Right lobe of liver (tissue), 4 donors: ENCODE measurements around the gene PLCL1.

ENCODE experiments used
- CTCF ChIP-seq, 4 donors: fragments of 200-600 bp in 3 of 4; fragments of 450-650 bp in 1 of 4; IDR thresholded peaks; one replicate each; pipeline versions ENCODE4 v1.5.1 to v1.8.0; 2016 to 2022; ENCODE audit warnings: antibody characterized with exemption in 4 of 4, mild to moderate bottlenecking in 2 of 4
- POLR2A ChIP-seq: fragments of 450-650 bp; IDR thresholded peaks from one replicate; pipeline ENCODE4 v1.6.1; 2017; ENCODE audit warnings: antibody characterized with exemption, mild to moderate bottlenecking
- donor health status: DM: no; HTN: no; CAD: no.
- donor health status: DM: no; HTN: no; CAD: no.
- donor health status: DM: no; HTN: yes; CAD: no.

GRCh38 chr2:197852108-197852507, 47.7 kb downstream of the PLCL1 start:
- no peak for TF ChIP-seq CTCF (IDR thresholded peaks at IDR 0.05)
- no peak for TF ChIP-seq POLR2A
